OCI-M2 (cell line): ENCODE data around the gene HS3ST4.
"Not testable (repeated sequence)": the region's sequence is repeated elsewhere in the genome, so short reads cannot be mapped to it uniquely, and the experiment has no call there.

ENCODE experiments used
- DNase-seq: peaks from one replicate; lab custom pipeline; 2025; ENCODE audit not compliant: unreplicated experiment; lab: John Stamatoyannopoulos, UW

Gene HS3ST4

DNA sequence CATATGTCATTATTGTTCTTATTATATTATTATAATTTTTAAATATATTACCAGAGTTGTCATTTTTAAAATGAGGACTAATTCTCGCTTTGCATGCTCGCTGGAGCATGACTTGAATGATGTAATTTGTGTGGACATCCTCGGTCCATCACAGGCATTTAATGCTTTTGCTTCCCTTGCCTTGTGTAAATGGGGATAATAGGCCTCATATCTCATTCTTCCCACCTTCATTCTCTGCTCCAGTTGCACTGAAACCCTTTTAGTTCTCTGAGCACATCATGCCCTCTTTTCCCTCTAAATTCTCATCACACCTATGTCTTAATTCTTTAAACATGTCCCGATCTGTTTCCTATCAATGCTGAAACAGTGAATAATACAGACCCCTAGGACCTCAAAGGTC, 285.4 kb downstream of the HS3ST4 start:
- DNase-seq, result no peak

DNA sequence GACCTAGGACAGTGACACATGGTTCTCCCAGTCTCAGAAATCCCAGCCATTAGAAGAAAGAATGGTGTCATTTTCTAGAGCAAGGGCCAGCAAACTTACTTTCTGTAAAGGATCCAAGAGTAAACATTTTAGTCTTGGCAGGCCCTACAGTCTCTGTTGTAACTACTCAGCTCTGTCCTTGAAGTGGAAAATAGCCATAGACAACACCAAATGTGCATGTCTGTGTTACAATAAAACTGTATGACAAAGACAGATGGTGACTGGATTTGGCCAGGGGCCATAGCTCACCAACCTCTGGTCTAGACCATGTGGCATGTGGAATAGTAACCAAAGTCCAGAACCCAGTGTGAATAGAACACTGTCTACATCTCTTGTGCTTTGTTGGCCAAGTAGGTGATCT, 286.5 kb downstream of the HS3ST4 start:
- no peak for DNase-seq

DNA sequence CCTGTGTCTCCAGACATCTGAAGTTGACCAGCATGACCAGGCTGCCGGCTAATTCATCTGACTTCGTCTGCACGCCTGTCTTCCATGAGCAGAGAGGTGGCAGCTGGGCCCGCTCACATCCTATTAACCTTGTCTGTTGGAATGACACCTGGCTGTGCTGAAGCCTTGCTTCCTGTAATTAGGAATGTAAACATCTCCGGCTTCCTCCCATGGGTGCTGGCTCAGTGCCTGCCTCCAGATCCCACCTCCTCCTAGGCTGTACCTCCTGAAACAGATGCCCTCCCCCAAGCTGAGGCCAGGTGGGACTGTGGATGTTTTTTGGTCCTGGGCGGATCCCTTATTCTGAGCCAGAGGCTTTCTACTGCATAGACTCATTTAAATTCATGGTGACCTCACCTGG, 296.3 kb downstream of the HS3ST4 start:
- no peak for DNase-seq

DNA sequence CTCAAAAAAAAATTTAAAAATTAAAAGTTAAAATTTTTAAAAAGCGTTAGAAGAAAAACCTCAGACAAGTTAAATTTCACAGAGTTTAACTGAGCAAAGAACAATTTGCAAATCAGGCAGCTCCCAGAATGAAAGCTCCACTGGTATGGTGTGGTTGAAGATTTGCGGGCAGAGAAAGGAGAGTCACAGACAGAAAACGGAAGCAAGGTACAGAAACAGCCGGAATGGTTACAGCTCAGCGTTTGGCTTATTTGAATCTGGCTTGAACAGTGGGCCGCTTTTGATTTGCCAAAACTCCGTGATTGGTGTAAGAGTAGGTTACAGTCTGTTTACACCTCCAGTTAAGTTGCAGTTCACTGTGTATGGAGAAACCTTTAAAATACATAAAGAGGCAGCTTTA, 297.1 kb downstream of the HS3ST4 start:
- DNase-seq, result no peak

DNA sequence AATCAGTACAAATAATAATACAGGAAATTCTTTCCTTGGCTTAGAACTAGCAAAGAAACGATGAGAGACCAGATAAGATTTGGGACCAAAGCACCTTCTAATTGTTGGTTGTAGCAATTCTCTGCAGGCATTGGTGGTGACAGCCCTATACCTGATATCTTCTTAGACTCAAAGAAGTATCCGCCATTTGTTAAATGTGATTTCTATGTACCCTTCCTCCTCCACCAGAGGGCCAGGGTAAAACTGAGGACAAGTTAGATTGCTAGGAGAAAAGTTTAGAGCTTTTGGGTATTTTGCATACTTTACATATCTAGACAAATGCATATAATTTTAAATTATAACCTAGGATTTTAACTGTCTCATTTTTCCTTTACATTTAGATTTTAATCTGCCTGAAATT, 304.3 kb downstream of the HS3ST4 start:
- no peak for DNase-seq

DNA sequence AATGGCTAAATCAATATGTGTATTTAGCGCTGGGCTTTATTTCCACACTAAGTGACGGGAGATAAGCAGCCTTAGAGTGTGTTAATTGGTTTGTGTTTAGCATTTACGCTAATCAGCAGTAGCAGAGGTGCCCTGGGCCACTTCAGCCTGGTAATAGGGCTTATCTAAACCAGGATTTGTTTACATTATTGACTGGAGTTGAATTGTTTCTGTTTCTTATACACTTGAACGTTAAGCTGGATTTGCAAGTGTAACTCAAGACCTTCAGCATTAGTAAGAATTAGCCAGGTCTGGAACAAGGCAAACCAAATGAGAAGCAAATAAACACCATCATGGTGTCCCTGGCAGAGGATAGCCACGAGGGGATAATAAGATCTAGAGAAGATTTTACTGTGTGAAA, 313.6 kb downstream of the HS3ST4 start:
- DNase-seq, result no peak

DNA sequence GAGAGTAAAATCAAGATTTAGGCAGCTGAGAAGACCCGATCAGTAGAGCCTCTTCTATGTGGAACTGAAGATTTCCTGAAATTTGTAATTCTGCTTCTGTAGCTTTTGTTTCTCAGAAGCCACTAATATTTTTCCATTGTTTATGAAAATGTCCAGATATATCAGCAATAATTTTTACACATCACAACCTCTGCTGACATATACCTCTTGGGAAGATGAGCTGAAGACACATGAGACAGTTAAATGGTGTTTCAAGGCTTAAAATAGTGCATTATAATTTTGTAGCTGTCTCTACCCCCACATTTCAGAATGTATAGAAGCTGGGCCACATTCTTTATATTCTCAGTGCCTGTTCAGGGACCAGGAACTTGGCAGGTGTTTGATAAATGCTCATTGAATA, 320.6 kb downstream of the HS3ST4 start:
- no peak for DNase-seq

DNA sequence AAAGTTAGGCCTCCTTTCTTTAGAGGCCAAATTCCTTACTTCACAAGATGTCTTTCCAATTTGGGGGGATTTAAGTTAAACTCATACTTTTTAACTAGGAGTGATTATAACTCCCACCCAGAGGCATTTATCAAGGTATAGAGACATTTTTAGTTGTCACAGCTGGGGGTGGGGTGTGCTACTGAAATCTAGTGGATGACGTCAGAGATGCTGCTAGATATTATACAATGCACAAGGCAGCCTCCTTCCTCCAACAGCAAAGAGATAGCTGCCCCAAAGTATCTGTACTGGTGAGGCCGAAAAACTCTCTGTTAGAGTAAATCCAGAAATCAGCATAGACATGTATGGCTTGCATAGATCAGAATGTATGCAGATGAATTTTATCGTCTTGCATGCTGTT, 324.0 kb downstream of the HS3ST4 start:
- DNase-seq, result no peak

DNA sequence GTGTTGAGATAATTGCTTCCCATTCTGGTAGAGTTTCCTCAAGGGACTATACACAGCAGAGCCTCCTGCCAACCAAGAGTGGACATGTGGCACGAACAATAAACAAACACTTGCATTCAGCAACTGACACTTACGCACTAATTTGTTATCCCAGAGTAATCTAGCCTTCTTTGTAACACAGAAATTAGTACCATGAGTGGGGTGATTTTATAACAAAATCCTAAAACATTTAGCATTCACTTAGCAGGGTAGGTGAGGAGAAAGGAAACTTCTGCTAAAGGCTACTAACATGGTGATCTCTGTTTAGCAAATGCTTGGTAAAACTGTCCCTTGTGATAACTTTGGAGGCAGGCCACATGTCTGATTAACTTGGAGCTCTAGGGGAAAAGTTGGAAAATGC, 325.2 kb downstream of the HS3ST4 start:
- no peak for DNase-seq

DNA sequence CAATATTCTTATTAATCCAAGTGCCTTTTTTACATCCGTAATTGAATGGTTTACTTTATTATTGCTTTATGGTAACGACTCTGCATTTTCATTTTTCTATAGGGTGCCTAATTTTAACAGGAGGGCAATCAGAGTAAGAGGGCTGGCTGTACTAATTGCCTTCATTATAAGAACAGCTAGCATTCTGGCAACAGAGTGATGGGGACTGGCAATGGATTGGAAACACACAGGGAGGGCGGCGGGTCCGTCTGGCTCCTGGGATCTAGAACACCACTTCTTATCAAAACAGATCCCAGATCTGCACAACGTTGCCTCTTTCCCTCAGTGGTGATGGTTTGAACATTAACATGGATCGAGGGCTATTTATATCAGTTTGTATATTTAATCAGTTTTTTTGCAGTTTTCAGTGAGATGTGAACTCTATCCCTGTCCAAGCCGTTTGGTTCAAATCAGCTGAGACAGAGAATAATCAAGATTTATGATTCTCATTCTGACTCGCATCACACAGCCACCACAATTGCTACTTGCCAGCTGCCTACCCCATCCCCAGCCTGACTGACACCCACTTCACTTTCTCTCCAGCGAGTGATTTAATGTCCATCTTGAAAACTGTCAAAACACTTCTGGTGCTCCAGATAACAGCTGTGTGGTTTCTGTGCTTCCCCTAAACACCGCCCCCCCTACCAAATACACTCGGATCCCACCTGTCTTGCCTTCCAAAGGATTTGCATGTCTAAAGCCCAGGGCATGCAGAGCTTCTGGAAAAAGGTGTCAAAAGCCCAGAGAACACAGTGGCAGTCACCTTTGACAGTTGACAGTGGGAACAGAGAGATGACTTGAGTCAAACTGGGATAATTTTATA, 327.9 kb downstream of the HS3ST4 start:
- DNase-seq, result no peak

DNA sequence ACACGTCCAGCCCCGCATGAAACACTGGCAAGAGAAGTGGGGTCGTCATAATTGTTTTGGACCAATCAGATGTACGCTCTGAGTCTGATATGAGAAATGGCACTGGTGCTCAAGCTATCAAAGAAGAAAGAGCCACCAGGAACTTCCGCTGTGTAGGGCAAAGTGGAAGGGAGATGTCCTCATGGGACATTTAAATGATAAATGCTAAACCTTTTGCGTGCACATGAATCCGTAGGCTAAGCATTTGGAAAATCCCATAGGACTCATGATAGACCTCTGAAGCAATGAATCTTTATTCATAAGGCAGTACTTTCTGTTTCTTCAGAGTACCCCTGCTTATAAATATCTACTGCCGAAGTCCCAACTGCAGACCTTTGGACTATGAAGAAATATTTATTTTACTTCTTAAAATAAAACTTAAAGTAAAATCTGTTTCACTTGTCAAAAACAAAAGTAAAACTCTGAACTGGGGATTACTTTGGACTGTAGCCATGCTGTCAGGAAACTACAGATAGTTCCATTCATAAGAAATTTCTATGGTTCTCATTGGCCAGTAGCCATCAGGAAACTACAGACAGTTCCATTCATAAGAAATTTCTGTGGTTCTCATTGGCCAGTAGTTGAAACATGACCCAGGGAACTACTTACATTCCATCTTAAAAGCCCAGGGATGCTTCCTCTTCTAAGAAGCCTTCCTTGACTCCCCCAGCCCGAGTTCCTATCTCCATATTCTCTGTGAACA, 335.1 kb downstream of the HS3ST4 start:
- DNase-seq, result no peak

DNA sequence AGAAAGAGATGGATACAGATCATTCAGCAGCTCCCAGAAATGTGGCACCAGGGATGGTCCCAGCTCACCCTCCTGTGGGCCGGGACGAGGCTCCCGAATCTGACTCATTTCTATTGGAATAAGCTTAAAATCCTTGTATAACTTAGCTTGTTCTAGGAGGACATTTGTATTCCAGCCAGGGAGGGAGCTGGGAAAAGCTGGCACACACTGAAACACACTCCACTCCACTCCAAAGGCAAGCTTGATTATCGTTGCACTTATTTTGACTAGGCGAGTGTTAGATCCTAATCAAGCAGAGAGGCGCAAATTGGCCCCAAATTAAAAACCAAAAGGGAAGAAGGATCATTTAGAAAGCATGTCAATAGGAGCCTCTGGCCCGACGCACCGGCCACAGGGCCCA, 339.5 kb downstream of the HS3ST4 start:
- DNase-seq, result no peak

DNA sequence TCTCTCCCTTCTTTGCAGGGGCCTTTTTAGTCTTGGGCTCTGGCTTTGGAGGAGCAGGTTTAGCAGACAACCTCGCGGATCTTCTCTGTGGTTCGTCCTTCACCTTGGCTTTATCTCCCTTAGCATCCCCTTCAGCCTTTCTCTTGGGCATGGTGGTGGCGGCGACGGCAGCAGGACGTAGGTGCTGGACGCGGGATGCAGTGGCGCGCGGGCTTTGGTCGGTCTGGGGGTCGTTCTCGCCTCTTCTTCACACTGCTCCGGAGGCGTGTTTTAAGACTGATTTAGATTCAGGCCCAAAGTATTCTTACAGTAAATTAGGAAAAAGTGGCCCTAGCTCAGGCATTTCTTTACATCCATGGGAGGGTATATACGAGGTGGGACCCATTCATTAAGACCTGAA, 340.9 kb downstream of the HS3ST4 start:
- DNase-seq, result not testable (repeated sequence)

DNA sequence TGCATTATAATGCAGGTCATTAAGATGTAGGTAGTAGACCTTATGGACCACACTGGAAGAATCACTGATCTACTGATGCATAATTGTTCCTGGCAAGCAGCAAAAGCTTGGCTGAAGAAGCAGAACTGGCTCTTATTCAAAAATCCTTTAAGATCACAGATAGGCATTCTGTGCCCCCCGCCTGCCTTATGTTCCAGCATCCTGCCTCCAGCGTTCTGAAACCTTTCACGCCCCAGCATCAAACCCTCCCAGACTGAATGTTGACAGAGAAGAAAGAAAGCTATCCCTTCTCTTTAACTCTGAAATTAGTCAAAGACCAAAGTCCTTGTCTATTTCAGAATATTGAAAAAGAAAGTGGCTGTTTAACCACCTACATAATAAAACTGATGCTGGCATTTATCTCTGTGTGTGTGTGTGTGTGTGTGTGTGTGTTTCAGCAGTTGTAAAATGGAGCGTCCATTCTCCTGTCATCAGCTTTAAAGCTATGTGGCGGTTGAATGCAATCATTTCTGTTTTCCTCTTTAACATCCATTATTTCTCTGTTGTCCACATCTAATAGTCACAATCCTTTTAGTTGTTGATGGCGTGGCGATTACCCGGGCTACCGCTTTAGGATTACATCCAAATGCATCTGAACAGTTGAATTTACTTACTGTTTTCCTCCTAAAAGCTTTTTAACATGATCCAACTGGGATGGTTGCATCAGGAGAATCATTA, 350.4 kb downstream of the HS3ST4 start:
- DNase-seq, result no peak

DNA sequence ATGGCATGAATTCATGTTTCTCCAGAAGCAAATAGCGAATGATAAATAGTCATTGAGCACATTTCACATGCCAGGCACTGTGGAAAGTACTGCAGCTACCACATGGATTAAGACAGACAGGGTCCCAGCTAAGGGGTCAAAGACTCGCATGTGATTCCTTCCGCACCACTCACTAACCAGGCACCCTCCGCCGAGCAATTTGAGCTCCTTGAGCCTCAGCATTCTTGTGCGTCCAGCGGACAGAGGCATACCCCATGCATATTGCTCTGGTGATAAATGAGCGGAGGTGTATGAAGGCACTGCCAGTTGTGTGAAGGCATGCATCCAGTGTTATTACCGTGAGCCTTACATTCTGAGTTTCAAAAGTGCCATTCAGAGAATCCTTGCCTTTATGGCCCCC, 358.7 kb downstream of the HS3ST4 start:
- no peak for DNase-seq

DNA sequence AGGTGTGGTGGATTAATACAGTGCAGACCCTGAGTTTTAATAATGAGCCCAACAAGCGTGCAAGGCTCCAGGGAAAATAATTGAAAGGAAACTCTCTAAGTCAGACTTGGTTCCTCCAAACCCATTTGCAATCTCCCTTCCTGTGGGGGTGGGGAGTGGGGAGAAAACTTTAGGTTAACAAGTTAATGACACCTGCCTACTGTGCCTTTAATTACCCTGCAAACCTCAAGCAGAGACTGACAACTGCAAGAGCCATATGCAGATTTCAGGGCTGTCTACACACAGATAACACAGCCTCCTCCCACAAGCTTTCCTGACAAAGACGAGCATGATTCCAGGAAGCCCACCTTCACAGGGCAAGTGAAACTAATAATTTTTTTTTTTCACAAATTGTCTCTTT, 359.3 kb downstream of the HS3ST4 start:
- DNase-seq, result no peak

DNA sequence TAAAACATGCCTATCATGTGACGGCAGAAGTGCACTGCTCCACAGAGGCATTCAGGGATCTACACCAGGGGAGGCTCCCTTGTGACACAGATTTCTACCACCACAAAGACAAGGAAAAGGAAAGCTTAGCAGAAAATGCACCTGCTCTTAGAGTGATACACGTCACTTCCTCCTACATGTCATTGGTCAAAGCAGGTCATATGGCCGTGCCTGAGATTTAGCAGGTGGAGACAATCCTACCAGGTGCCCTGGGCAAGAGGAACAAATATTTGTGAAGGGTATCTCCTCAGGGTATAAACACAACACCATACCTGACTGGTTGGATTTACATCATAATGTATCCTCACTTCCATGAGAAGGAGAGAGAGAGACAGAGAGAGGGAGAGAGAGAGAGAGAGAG, 362.1 kb downstream of the HS3ST4 start:
- no peak for DNase-seq

DNA sequence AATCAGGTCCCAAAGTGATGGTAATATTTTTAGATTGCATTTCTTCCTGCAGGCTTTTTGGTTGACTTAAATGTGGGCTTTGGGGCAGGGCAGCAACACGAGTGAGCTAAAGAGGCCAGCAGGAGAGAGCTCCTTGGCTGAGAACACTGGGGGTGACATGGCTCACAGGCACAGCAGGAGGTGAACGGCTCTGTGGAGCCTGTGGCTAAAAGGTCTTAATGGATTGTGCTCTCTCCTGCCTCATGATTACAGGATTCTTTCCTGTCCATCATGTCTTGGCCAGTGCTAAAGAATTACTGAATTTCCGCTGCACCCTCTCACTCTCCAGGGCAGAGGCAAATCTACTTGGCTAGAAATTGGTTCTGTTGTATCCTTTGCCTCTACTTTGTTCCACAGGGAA, 366.6 kb downstream of the HS3ST4 start:
- DNase-seq, result no peak

DNA sequence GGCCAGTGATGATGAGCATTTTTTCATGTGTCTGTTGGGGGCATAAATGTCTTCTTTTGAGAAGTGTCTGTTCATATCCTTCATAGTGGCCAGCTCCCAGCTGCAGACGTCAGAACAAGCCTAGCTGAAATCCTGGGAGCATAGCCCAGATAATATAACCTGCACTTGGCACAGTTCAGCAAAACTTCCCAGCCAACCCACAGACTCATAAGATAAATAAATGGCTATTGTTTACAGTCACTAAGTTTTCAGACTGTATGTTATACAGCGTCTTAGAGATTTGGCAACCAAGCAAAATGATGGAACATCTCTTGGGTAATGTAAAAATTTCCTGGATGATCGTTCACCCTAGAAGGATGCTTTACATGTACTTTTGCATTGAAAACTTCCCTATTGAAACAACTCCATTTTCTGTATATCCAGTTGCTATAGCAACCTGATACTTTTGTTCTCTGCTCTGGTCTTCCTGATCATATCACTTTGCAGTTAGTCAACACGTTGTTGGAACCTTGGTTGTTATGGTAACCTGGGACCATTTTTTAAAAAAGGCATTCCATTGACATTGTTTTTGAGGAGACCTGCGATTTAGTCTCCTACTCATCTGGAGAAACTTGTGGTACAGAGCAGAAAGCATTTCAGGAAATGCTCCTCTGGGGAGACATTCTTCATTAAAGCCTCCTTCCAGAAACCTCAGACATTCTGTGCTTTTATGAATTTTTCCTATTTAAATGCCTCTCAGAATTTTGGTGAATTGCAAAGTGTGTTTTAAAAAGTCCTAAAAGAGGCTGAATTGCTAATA, 378.7 kb downstream of the HS3ST4 start:
- DNase-seq, result no peak

DNA sequence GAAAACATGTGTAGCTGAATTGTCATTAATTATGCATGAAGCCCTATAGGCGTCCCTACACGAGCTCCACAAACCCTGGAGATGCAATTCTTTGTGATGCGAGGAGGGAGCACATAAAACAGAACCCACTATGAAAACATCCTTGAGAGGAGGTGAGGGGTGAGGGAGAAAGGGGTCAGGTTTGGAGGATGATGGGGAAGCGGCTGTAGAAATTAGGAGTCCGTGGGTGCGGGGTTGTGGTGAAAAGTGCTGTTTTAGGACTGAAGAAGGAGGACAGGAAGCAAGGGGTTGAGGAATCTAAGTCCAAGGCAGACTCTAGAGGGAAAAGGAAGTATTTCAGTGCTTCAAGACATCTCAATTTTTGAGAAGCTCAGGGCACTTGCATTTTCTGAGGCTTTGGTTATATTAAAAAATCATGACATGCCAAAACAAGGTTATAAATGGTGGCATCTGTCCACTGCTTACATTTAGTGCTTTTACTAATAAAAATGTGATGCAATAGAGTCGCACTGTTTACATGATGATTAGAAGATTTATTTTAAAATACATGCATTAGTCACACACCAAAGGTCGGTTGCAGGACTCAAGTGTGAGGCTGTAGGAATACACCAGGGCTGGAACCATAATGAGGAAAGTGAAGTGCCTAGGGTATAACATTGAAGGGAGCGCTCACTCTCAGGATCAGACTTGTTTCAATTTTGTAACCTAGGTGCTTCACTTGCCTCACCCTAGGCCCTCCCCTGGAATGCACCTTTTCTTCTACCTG, 379.5 kb downstream of the HS3ST4 start:
- DNase-seq, result no peak
